ENCODE data around the gene ABO.
"Not testable (repeated sequence)": the region's sequence is repeated elsewhere in the genome, so short reads cannot be mapped to it uniquely, and the experiment has no call there.

ABO gene

GRCh38 chr9:133238851-133239532 is 36.0 kb downstream of the ABO start:
- H3K4me3 ChIP-seq (ENCODE audit: low read length), result peak overlapping the region; percentile 31
- peak; percentile 56 for TF ChIP-seq CTCF (conservative IDR thresholded peaks at IDR 0.05; ENCODE audit: low read length)
- DNase-seq (ENCODE audit: low read depth), result peak; percentile 51

GRCh38 chr9:133238272-133238850 is 36.6 kb downstream of the ABO start:
- no peak for TF ChIP-seq CTCF (conservative IDR thresholded peaks at IDR 0.05; ENCODE audit: low read length)
- peak overlapping the region; percentile 31 for H3K4me3 ChIP-seq (ENCODE audit: low read length)
- peak; percentile 25 for DNase-seq (ENCODE audit: low read depth)

- peak; percentile 43 for DNase-seq (ENCODE audit: low read depth)
- no peak overlapping the region for H3K4me3 ChIP-seq (ENCODE audit: low read length)
Measured at GRCh38 chr9:133237035-133237731, 37.8 kb downstream of the ABO start.

GRCh38 chr9:133236291-133237034 is 38.5 kb downstream of the ABO start:
- DNase-seq (ENCODE audit: low read depth); H3K4me3 ChIP-seq (ENCODE audit: low read length): not testable (repeated sequence)

More at GRCh38 chr9:133237035-133237731, 37.8 kb downstream of the ABO start:
- no peak for TF ChIP-seq CTCF (conservative IDR thresholded peaks at IDR 0.05; ENCODE audit: low read length)

GRCh38 chr9:133235549-133236222 is 39.3 kb downstream of the ABO start:
- H3K4me3 ChIP-seq (ENCODE audit: low read length), result no peak overlapping the region
- no peak for TF ChIP-seq CTCF (conservative IDR thresholded peaks at IDR 0.05; ENCODE audit: low read length)
- DNase-seq (ENCODE audit: low read depth), result no peak

GRCh38 chr9:133234577-133235322 is 40.3 kb downstream of the ABO start:
- no peak for DNase-seq (ENCODE audit: low read depth)
- no peak overlapping the region for H3K4me3 ChIP-seq (ENCODE audit: low read length)
- no peak for TF ChIP-seq CTCF (conservative IDR thresholded peaks at IDR 0.05; ENCODE audit: low read length)
